Neural cell (in vitro differentiated cells): Measurements from ENCODE around the gene PCK1.

Experiments used
- CTCF ChIP-seq: fragments of 450-650 bp; IDR thresholded peaks from 2 replicates; pipeline ENCODE4 v1.5.1; 2014; ENCODE audit warnings: antibody characterized with exemption, mild to moderate bottlenecking, moderate library complexity; ENCODE audit not compliant: poor library complexity, severe bottlenecking
- EP300 ChIP-seq: fragments of 450-650 bp; conservative IDR thresholded peaks from 2 replicates; pipeline ENCODE4 v1.6.1; 2014; ENCODE audit warnings: antibody characterized with exemption, mild to moderate bottlenecking, moderate library complexity; ENCODE audit not compliant: poor library complexity, severe bottlenecking
- EZH2 ChIP-seq: fragments of 200-600, 300-800 bp; shearing (Covaris generic), sonication (generic); IDR thresholded peaks from 2 replicates; pipeline ENCODE4 v1.6.1; 2014; ENCODE audit warnings: antibody characterized with exemption, low read length, borderline replicate concordance, mild to moderate bottlenecking; ENCODE audit not compliant: insufficient read depth, poor library complexity, severe bottlenecking
- POLR2AphosphoS5 ChIP-seq: IDR thresholded peaks from 2 replicates; pipeline ENCODE4 v1.6.1; 2012
- REST ChIP-seq: IDR thresholded peaks from 2 replicates; pipeline ENCODE4 v1.6.1; 2012; ENCODE audit warnings: borderline replicate concordance

- TF ChIP-seq CTCF (no peak), POLR2AphosphoS5 (no peak), REST (no peak), EP300 (no peak), EZH2 (no peak)
These were observed 25.6 kb upstream of the PCK1 start for GRCh38 chr20:57535297-57535696.
